G401.6 (cell line): ENCODE measurements around the gene KCNJ4.
"Not testable (repeated sequence)": the region's sequence is repeated elsewhere in the genome, so short reads cannot be mapped to it uniquely, and the experiment has no call there.

ENCODE experiments used
- FAIRE-seq: peaks from 2 replicates; lab custom pipeline; 2012; peaks lifted over from hg19 to GRCh38; lab: Jason Lieb, UNC

The KCNJ4 gene

GRCh38 chr22:38412435-38413084 lies 42.4 kb downstream of the KCNJ4 start:
- FAIRE-seq = no peak

- FAIRE-seq = no peak
These were observed 44.0 kb downstream of the KCNJ4 start for GRCh38 chr22:38411016-38411415.

GRCh38 chr22:38409916-38410315 lies 45.1 kb downstream of the KCNJ4 start:
- not testable (repeated sequence) for FAIRE-seq

- no peak for FAIRE-seq
These were observed 48.4 kb downstream of the KCNJ4 start for GRCh38 chr22:38406617-38407016.

- no peak for FAIRE-seq
These were observed 50.6 kb downstream of the KCNJ4 start for GRCh38 chr22:38404419-38404818.

- FAIRE-seq = no peak
These were observed 51.2 kb downstream of the KCNJ4 start for GRCh38 chr22:38403812-38404211.

GRCh38 chr22:38402204-38402603 lies 52.8 kb downstream of the KCNJ4 start:
- FAIRE-seq = no peak

GRCh38 chr22:38401336-38402084 lies 53.5 kb downstream of the KCNJ4 start:
- FAIRE-seq = no peak

- FAIRE-seq = not testable (repeated sequence)
These were observed 54.7 kb downstream of the KCNJ4 start for GRCh38 chr22:38400256-38400655.

GRCh38 chr22:38398609-38399461 lies 56.2 kb downstream of the KCNJ4 start:
- FAIRE-seq = no peak

GRCh38 chr22:38398181-38398608 lies 56.8 kb downstream of the KCNJ4 start:
- not testable (repeated sequence) for FAIRE-seq

- FAIRE-seq = peak; percentile 90
These were observed 57.6 kb downstream of the KCNJ4 start for GRCh38 chr22:38397189-38398085.

GRCh38 chr22:38396440-38397069 lies 58.4 kb downstream of the KCNJ4 start:
- not testable (repeated sequence) for FAIRE-seq

- peak; percentile 70 for FAIRE-seq
These were observed 59.1 kb downstream of the KCNJ4 start for GRCh38 chr22:38395944-38396343.

GRCh38 chr22:38394929-38395624 lies 59.9 kb downstream of the KCNJ4 start:
- FAIRE-seq = peak; percentile 3

GRCh38 chr22:38389428-38389818 lies 65.6 kb downstream of the KCNJ4 start:
- not testable (repeated sequence) for FAIRE-seq

- not testable (repeated sequence) for FAIRE-seq
These were observed 66.2 kb downstream of the KCNJ4 start for GRCh38 chr22:38388506-38389427.

GRCh38 chr22:38386918-38387317 lies 68.1 kb downstream of the KCNJ4 start:
- FAIRE-seq = not testable (repeated sequence)

GRCh38 chr22:38383417-38383816 lies 71.6 kb downstream of the KCNJ4 start:
- FAIRE-seq = no peak
